GM19324 (cell line): ENCODE measurements around the gene SRR.

Experiments
- ATAC-seq: cut with Tn5 transposase; IDR thresholded peaks from one replicate; pipeline ENCODE4 v1.9.1; 2021; ENCODE audit warnings: mild to moderate bottlenecking, moderate library complexity; ENCODE audit not compliant: unreplicated experiment, low FRiP score

The SRR gene

DNA sequence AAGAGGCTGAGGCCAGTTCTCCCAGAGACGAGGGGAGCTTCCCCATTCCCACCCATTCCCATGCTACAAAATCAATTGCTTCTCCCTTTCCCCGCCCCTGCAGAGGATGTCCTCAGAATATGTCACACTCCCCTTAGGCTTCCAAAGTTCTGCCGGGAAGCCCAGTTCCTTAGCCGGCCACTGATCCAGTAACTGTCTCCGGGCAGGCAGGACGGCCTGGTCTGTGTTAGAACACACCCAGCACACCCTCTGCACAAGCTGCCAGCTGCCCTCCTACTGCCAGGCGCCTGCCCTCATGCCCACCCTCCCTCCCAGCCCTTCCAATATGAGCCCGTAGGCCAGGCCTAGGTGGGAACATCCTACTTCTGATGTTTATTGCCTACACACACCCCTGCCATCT lies 64.6 kb downstream of the SRR start:
- ATAC-seq: no peak

- no peak for ATAC-seq
Observed at GRCh38 chr17:2369039-2369438, 65.3 kb downstream of the SRR start.

- ATAC-seq: no peak
Observed at GRCh38 chr17:2369551-2370210, 65.9 kb downstream of the SRR start.

DNA sequence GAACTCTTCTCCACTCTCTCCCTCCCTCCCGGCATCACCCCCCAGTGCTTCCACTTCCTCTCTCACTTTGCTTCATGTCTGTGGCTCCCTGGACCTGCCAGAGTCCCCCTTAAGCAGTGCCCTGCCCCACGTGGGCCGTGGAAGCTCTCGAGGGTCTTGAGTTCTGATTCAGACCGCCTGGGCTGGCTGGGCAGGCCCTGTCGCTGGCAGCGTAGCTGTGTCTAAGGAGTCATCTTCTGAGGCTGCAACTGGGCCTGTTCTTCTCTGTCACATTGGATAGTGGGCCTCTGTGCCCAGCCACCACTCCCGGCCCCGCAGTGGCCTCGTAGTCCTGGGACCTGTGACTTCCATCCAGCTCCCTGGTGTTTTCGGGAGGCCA lies 66.5 kb downstream of the SRR start:
- no peak for ATAC-seq

DNA sequence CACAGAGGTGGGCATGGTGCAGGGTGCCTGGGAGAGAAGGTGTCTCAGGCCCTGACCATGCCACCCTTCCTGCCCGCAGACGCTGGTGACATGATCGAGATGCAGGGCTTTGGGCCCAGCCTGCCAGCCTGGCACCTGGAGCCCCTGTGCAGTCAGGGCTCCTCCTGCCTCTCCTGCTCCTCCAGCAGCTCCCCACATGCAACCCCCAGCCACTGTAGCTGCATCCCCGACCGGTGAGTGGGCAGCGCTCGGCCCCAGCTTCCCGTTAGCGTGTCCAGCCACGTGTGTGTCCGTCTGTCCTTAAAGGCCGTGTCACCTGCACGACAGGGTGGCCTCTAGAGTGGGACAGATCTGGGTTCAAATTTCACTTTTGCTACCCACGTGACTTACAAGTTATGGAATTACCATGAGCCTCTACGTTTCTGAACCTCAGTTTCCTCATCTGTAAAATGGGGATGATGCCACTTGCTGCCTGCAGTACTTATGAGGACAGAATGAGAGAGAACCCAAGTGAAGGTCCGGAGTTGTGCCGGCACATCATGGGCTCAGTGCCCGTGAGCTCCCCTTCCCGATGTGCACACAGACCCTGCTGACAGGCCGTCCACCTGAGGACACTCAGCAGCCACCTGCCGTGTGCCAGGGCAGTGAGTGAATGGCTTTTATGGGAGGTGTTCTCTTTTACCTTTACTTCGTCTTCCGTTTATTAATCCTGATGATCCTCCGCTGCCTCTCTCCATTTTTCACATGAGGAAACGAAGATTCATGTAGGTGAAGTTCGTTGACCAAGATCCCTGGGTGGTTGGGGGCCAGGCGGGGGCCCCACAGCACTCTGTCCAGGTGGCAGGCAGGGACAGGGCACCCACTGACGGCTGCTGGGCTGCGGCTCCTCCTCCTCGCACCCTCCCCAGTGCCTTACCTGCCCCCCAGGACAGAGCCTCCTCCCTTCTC lies 67.7 kb downstream of the SRR start:
- no peak for ATAC-seq

- ATAC-seq: no peak
Observed at GRCh38 chr17:2372180-2372579, 68.4 kb downstream of the SRR start.

DNA sequence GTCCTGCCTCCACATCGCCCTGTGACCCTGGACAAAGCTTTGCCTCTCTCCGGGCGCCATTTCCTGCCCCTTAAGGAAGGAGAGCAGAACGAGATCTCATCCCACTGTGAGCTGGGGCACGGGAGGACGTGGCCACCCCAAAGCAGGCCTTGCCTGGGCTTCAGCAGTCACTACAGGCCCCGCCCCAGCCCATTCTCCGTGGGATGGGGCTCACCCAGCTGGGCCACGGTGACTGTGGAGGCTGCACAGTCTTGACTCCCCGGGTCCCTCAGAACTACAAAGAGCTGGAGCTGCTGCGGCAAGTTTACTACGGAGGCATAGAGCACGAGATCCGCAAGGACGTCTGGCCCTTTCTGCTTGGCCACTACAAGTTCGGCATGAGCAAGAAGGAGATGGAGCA lies 68.9 kb downstream of the SRR start:
- ATAC-seq: no peak

GRCh38 chr17:2373179-2373578 lies 69.4 kb downstream of the SRR start:
- no peak for ATAC-seq
